ENCODE data around the gene DXO.
"Not testable (repeated sequence)": the region's sequence is repeated elsewhere in the genome, so short reads cannot be mapped to it uniquely, and the experiment has no call there.

DNA sequence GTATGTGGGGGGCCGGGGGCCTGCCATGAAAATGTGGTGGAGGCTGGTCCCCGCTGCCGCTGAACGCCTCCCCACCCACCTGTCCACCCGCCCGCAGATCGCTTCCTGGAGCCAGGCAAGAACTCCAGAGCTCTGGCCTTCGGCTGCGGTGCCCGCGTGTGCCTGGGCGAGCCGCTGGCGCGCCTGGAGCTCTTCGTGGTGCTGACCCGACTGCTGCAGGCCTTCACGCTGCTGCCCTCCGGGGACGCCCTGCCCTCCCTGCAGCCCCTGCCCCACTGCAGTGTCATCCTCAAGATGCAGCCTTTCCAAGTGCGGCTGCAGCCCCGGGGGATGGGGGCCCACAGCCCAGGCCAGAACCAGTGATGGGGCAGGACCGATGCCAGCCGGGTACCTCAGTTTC is 36.1 kb upstream of the DXO start:
- TF ChIP-seq, protein P1, sequence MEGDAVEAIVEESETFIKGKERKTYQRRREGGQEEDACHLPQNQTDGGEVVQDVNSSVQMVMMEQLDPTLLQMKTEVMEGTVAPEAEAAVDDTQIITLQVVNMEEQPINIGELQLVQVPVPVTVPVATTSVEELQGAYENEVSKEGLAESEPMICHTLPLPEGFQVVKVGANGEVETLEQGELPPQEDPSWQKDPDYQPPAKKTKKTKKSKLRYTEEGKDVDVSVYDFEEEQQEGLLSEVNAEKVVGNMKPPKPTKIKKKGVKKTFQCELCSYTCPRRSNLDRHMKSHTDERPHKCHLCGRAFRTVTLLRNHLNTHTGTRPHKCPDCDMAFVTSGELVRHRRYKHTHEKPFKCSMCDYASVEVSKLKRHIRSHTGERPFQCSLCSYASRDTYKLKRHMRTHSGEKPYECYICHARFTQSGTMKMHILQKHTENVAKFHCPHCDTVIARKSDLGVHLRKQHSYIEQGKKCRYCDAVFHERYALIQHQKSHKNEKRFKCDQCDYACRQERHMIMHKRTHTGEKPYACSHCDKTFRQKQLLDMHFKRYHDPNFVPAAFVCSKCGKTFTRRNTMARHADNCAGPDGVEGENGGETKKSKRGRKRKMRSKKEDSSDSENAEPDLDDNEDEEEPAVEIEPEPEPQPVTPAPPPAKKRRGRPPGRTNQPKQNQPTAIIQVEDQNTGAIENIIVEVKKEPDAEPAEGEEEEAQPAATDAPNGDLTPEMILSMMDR (IDR thresholded peaks at IDR 0.05) = not testable (repeated sequence)
- not testable (repeated sequence) for TF ChIP-seq POLR2A (IDR thresholded peaks at IDR 0.05)

All from heart left ventricle (tissue), 13 donors.